Globus pallidus (tissue), 1 donor: ENCODE results near the gene HDAC4.

Source experiments
- DNase-seq: peaks from one replicate; pipeline ENCODE4 v3.0.0-alpha.2; 2015; ENCODE audit warnings: low spot score

HDAC4 gene

GRCh38 chr2:239065537-239065936, 335.3 kb downstream of the HDAC4 start:
- no peak for DNase-seq

DNA sequence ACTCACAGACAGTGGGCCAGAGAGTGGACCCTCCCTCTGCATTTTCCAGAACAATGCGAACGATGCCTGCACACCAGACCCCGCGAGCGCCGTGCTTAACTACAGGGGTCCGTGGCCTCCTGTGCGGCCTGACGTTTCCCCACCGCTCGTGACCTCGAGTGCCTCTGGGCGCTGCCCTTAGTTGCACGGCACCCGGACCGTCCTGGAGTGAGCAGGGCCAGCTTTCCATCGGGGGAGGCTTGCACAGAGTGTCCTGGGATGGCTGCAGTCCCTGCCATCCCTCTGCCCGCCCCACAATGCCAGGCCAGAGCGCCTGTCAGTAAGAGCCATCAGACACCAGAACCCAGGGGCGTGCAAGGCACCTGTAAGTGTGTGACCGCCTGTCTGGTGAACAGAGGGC, 335.9 kb downstream of the HDAC4 start:
- no peak for DNase-seq

- no peak for DNase-seq
Observed at GRCh38 chr2:239064253-239064652, 336.6 kb downstream of the HDAC4 start.

GRCh38 chr2:239062743-239063142, 338.1 kb downstream of the HDAC4 start:
- no peak for DNase-seq

DNA sequence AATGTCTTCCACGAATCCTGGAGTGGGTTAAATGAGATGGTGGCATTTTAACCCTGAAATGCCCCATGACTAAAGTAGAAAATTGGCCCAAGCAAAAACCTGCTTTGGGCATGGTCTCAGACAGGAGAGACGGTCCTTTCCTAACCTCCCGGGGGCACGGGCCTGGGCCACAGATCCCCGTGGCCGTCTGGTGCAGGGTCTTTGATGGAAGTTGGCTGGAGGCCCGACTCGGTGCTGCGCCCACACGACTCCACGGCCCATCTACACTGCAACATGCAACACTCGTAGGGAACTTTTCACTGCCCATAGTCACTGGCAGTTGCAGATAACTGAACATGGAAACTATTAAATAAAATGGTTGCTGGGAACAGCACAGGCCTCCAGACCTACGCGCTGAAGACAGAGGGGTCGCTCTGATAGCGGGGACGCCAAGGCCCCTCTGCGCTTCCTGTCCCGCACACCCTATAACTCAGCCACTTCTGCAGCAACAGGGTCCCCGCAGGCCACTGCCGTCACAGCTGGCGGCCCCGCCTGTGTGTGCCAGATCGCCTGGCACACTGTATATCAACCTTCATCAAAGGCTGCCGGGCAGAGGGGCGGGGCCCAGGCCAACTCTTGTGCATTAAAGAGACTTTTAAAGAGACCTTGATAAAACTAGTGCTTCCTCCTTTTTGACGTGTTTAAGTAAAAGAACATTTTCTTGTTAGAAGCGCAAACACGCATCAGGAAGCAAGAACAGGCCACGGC, 338.8 kb downstream of the HDAC4 start:
- no peak for DNase-seq

- no peak for DNase-seq
Observed at GRCh38 chr2:239061121-239061666, 339.6 kb downstream of the HDAC4 start.

DNA sequence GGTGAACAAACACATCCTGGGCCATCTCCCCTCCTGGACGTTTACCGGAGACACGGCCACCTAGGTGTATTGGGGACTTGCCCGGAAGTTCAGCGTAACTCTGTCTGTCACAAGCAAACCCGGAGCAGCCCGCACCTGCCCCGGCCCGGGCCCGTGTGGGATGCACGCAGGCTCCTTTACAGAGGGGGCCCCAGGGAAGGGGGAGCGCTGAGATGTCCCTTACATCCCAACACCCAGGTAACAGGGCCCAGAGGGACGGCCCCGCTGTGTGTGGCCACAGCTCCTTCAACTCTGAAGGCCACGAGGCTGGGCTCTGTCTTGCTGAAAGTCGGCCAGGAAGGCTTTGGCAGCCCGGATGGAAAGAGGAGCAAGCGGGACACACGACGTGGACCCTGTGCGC, 340.1 kb downstream of the HDAC4 start:
- no peak for DNase-seq

- no peak for DNase-seq
Observed at GRCh38 chr2:239059854-239060253, 341.0 kb downstream of the HDAC4 start.

DNA sequence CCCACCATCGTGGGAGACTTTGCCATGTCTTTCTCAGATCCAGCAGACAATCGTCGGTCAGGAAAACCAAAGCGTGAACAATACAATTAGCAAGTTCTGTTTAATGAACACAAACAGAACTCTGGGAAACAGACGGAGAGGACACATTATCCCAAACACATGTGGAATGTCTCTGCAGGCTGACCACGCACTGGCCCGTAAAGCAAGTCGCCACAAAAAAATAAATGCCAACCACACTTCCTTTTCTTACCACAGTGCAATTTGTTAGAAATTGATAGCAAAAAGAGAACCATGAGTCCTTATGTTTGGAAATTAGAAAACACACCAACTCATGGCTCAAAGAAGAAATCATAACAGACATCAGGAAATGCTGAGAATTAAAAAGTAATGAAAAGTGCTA, 342.1 kb downstream of the HDAC4 start:
- no peak for DNase-seq

- DNase-seq = no peak
Observed at GRCh38 chr2:239057533-239057932, 343.3 kb downstream of the HDAC4 start.

- no peak for DNase-seq
Observed at GRCh38 chr2:239056611-239057010, 344.2 kb downstream of the HDAC4 start.

- DNase-seq = no peak
Observed at GRCh38 chr2:239055756-239056493, 344.9 kb downstream of the HDAC4 start.

DNA sequence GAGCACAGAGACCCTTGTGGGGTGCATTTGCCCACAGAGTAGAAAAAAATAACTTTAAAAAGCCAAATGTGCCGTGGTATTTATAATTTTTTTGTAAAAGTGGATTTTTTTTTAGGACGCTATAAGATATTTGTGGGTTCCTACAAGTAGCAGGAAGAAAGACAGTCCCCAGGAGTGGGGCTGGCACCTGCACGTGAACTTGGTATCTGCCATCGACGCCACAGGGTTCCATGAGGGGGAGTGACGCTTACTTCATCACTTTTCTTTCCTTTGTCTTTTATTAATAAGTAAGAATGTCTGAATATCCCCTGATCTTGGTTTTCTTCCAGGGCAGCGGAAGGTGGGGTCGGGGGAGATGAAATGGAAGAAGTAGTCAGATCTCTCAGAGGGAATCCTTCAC, 345.9 kb downstream of the HDAC4 start:
- no peak for DNase-seq

GRCh38 chr2:239053801-239054503, 346.9 kb downstream of the HDAC4 start:
- DNase-seq = no peak

DNA sequence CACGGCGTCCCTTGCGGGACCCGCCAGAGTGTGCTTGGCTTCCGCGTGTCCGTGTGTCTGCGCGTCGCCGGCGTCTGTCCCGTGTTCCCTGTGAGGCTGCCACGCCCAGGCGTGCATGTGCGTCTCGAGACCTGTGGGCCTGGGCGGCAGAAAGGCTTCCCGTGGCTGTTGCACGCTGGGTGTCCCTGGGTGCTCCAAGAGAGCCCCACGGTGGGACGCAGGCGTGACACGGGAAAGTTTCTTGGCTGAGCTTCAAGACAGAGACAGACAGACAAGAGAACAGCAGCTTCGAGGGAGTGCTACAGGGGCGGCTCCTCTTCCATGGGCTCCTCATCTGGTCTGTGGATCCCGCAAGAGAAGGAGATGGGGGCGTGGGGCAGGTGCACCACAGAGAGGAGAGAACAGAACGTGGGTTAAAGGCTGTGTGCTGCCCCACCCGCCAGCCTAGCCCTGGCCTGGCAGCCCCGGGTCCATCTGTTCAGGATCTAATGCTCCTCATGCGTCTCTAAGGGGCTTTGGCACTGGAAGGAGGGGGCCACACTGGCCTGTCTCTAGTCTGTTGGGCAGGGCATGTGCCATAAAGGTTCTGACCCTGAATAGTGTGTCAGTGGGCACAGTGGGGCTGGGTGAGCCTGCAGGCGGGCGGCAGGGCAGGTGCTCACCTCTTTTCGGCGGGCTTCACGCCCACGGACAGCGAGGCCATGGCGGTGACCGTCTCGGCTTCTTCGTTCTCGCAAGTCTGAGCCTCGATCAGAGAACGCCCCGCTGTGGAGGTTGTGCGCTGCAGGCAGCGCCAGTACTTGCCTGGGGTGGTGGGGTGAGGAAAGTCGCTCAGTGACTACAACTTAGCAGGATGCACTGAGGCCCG, 347.8 kb downstream of the HDAC4 start:
- no peak for DNase-seq

GRCh38 chr2:239051891-239052445, 348.9 kb downstream of the HDAC4 start:
- no peak for DNase-seq

DNA sequence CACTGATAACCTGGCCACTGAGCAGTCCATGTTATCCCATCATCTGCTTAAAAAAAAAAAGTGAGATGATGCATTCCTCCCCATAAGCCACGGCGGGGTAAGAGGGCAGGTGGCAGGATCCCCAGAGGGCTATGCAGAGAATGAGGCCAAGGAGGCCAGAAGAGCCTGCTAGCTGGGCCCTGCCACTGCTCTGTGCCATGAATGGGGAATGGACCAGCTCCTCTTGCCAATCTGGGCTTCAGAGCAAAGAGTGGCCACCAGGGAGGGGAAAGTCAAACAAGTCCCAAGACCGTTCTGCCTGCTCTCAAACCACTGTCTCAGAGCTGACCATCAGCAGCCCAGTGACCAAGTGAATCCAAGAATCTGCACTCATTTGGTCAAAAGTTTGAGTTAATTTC, 350.6 kb downstream of the HDAC4 start:
- no peak for DNase-seq

DNA sequence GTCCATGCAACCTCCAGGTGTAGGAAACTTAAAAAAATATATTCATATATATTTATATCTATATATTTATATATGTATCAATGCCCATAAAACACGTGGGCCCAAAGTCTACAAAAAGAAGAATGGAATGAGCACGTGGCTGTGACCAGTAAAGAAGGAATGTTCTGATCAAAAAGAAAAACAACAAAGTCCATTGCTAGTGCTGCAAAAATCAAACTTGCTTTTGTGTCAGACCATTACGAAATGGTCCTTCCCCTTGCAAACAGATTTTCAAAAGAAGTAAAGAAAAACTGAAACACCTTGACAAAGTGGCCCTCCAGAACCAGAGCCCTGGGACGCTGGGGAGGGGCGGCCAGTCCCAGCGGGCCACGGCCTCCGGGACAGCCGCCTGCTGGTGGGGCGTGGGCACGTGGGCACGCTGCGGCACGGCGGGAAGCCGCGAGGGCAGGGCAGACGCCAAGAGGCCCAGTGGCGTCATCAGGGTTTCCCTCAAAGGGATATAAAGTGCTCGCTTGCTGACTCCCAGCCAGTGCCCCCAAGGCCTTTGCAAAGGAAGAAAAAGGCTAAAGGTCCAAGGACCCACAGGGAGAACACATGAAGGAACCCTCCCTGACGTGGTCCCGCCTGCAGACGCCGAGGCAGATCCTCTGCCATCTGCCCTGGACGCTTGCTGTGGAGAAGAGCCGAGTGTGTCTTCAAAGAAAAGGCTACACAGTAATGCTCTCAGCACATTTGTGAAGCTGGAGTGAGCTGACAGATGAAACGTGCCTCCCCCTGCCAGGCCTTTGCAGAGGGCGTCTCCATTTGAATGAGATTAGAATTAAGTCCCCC, 351.2 kb downstream of the HDAC4 start:
- DNase-seq = no peak

GRCh38 chr2:239048736-239049135, 352.1 kb downstream of the HDAC4 start:
- DNase-seq = no peak

DNA sequence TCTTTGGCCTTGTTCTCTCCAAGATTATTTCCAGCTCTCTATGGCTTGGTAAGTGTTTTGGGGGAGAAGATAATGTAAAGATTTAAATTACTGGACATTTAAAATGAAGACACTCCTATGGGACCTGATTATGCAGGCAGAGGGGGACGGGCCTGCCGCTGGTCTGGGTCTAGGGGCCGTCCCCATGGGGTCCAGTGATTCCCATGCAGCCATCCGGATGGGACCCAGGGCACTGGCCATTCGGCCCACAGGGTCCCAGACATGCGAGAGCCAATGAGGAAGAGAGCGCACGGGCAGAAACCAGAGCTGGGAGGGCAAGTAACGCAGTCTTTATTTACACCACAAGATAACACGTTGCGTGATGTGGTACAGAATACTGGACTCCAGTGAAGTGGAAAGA, 353.0 kb downstream of the HDAC4 start:
- DNase-seq = no peak

- DNase-seq = no peak
Observed at GRCh38 chr2:239047420-239047819, 353.4 kb downstream of the HDAC4 start.
